Esophagus squamous epithelium (tissue), 5 donors: ENCODE measurements around the gene TCERG1L. TPM values are rescaled to one million over a fixed set of nuclear protein-coding genes. Genes with fewer than 3 reads are reported as not detected.
"Not testable (repeated sequence)": the region's sequence is repeated elsewhere in the genome, so short reads cannot be mapped to it uniquely, and the experiment has no call there.

Experiments used
- DNase-seq: peaks from one replicate; lab custom pipeline; 2025; lab: John Stamatoyannopoulos, UW
- H3K27ac ChIP-seq, 4 donors: fragments of 200-600 bp; sonication (generic); one replicate each; pipeline ENCODE4 v1.5.1; 2016 to 2019; ENCODE audit warnings: mild to moderate bottlenecking in 1 of 4
- H3K27me3 ChIP-seq, 4 donors: fragments of 200-600 bp; sonication (generic); 1 replicate in 3 of 4; 2 replicates in 1 of 4; pipeline versions ENCODE4 v1.5.1 to v1.6.0; 2017 to 2021; ENCODE audit warnings: antibody characterized with exemption in 1 of 4
- H3K36me3 ChIP-seq, 3 donors: fragments of 200-600 bp; sonication (generic); one replicate each; pipeline ENCODE4 v1.5.1; 2016 to 2019
- H3K4me1 ChIP-seq, 3 donors: fragments of 200-600 bp; sonication (generic); one replicate each; pipeline ENCODE4 v1.5.1; 2017 to 2019
- H3K4me3 ChIP-seq, 4 donors: fragments of 200-600 bp; sonication (generic); 1 replicate in 3 of 4; 2 replicates in 1 of 4; pipeline ENCODE4 v1.5.1; 2016 to 2019; ENCODE audit warnings: mild to moderate bottlenecking in 2 of 4, moderate library complexity in 1 of 4
- H3K9me3 ChIP-seq, 3 donors: fragments of 200-600 bp; sonication (generic); one replicate each; pipeline ENCODE4 v1.5.1; 2016 to 2019
- POLR2A ChIP-seq, 4 donors: fragments of 450-650 bp; IDR thresholded peaks; one replicate each; pipeline ENCODE4 v1.6.1; 2017; ENCODE audit warnings: antibody characterized with exemption in 4 of 4, mild to moderate bottlenecking in 4 of 4, moderate library complexity in 3 of 4
- WGBS, 2 donors: methylation state at CpG; one replicate each; pipeline ENCODE4 v1.1.5; 2018; 5-methylcytosine and 5-hydroxymethylcytosine counted together
- intact Hi-C: fragments of 100-400 bp; cut with DNase I; formaldehyde crosslinking; loops from one replicate; pipeline ENCODE4 v1.15.0; 2022
- total RNA-seq, 4 donors: library from RNA; depleted of rRNA; stranded (reverse); fragments of >200 nt; gene quantifications; one replicate each; pipeline ENCODE4 v1.1.0, GENCODE V29; 2016
- TF ChIP-seq, protein P1 (sequence below), 6 experiments: fragments of 450-650 bp in 4 of 6; fragments of 200-600 bp in 2 of 6; sonication (generic) in 2 of 6; IDR thresholded peaks; one replicate each; pipeline ENCODE4 v1.5.1; 2016 to 2019; ENCODE audit warnings: antibody characterized with exemption in 6 of 6, mild to moderate bottlenecking in 4 of 6, moderate library complexity in 4 of 6
- donor health status: DM: yes; HTN: yes; CAD: no.

The TCERG1L gene
- total RNA-seq, 4 donors from 2014 or later = 0.12 to 2.9 (median 0.48) TPM

DNA sequence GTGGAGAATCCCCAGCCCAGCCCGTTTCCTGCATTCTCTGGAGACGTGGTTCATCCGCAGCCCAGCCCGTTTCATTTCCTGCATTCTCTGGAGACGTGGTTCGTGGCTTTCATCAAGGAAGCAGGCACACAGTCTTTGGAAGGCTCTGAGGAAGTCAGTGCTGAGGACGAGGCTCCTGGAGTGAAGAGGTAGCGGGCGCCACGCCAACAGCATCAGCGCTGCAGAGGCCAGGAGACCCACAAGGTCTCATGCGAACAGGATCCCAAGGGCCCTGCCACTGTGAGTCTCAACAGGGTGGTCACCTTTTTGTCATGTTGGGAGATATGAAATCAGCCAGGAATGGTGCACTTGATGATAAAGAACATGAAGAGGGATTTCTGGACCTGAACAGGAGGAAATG lies 12.4 kb upstream of the TCERG1L start:
- Histone ChIP-seq H3K27ac (no peak overlapping the region), H3K4me1 (no peaks in the 10 kb centered on the region), H3K9me3 (no peaks in the 10 kb centered on the region), H3K4me3 (no peak overlapping the region), H3K27me3 (peaks cover 0 to 55% (median 2%) of the 10 kb centered on the region in 4 donors), H3K36me3 (no peaks in the 10 kb centered on the region)
- intact Hi-C loops = no loop called here
- DNase-seq = no peak
- WGBS, 2 donors = 37 to 64% methylated on average over 2 to 12 of the region's 12 CpGs
- no peak for TF ChIP-seq POLR2A (IDR thresholded peaks at IDR 0.05)
- TF ChIP-seq, protein P1, sequence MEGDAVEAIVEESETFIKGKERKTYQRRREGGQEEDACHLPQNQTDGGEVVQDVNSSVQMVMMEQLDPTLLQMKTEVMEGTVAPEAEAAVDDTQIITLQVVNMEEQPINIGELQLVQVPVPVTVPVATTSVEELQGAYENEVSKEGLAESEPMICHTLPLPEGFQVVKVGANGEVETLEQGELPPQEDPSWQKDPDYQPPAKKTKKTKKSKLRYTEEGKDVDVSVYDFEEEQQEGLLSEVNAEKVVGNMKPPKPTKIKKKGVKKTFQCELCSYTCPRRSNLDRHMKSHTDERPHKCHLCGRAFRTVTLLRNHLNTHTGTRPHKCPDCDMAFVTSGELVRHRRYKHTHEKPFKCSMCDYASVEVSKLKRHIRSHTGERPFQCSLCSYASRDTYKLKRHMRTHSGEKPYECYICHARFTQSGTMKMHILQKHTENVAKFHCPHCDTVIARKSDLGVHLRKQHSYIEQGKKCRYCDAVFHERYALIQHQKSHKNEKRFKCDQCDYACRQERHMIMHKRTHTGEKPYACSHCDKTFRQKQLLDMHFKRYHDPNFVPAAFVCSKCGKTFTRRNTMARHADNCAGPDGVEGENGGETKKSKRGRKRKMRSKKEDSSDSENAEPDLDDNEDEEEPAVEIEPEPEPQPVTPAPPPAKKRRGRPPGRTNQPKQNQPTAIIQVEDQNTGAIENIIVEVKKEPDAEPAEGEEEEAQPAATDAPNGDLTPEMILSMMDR (IDR thresholded peaks at IDR 0.05) = no peak

GRCh38 chr10:131323025-131323424 lies 11.5 kb upstream of the TCERG1L start:
- 48 to 51% methylated on average over 2 of the region's 2 CpGs for WGBS, 2 donors
- H3K27ac ChIP-seq = no peak overlapping the region
- no peak for DNase-seq
- intact Hi-C loops = no loop called here
- H3K4me1 ChIP-seq = no peaks in the 10 kb centered on the region
- no peak overlapping the region for H3K4me3 ChIP-seq
- H3K9me3 ChIP-seq = no peaks in the 10 kb centered on the region
- no peak for TF ChIP-seq POLR2A (IDR thresholded peaks at IDR 0.05)
- peaks cover 0 to 63% (median 2%) of the 10 kb centered on the region in 4 donors for H3K27me3 ChIP-seq
- H3K36me3 ChIP-seq = no peaks in the 10 kb centered on the region

DNA sequence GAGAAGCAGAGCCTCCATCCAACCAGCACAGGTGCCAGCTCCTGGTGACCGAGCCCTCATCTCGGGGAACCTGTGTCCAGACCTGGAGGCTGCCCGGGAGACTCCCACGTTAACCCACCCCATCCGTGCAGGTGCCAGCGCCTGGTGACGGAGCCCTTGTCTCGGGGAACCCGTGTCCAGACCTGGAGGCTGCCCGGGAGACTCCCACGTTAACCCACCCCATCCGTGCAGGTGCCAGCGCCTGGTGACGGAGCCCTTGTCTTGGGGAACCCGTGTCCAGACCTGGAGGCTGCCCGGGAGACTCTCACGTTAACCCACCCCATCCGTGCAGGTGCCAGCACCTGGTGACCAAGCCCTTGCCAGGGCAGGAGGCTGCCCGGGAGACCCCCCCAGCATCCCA lies 11.1 kb upstream of the TCERG1L start:
- H3K9me3 ChIP-seq, H3K4me3 ChIP-seq, DNase-seq, H3K27ac ChIP-seq, intact Hi-C loops, H3K36me3 ChIP-seq, H3K4me1 ChIP-seq: not testable (repeated sequence)
- WGBS, 2 donors = 80 to 84% methylated on average over 1 to 6 of the region's 19 CpGs
- H3K27me3 ChIP-seq = peaks cover 0 to 67% (median 2%) of the 10 kb centered on the region in 4 donors

GRCh38 chr10:131320860-131321604 lies 9.5 kb upstream of the TCERG1L start:
- WGBS, 2 donors = 34 to 46% methylated on average over 2 to 7 of the region's 15 CpGs
- peaks cover 0 to 81% (median 2%) of the 10 kb centered on the region in 4 donors for H3K27me3 ChIP-seq
- H3K36me3 ChIP-seq = no peaks in the 10 kb centered on the region
- no peak for DNase-seq
- H3K9me3 ChIP-seq = no peaks in the 10 kb centered on the region
- no peak overlapping the region for H3K4me3 ChIP-seq
- H3K4me1 ChIP-seq = no peaks in the 10 kb centered on the region
- intact Hi-C loops = no loop called here
- H3K27ac ChIP-seq = no peak overlapping the region
- no peak for TF ChIP-seq POLR2A (IDR thresholded peaks at IDR 0.05)
- TF ChIP-seq, protein P1 (IDR thresholded peaks at IDR 0.05) = no peak

GRCh38 chr10:131318814-131319213 lies 7.3 kb upstream of the TCERG1L start:
- WGBS, 2 donors = 69 to 72% methylated on average over 5 to 8 of the region's 8 CpGs
- Histone ChIP-seq H3K27me3 (peaks cover 0 to 83% (median 2%) of the 10 kb centered on the region in 4 donors), H3K4me1 (peaks cover 0 to 8% (median 0%) of the 10 kb centered on the region in 3 donors), H3K27ac (no peak overlapping the region), H3K4me3 (no peak overlapping the region), H3K9me3 (no peaks in the 10 kb centered on the region), H3K36me3 (no peaks in the 10 kb centered on the region)
- DNase-seq = no peak
- intact Hi-C loops = no loop called here
- TF ChIP-seq, protein P1 (IDR thresholded peaks at IDR 0.05) = no peak
- TF ChIP-seq POLR2A (IDR thresholded peaks at IDR 0.05) = no peak

- Histone ChIP-seq H3K4me1 (peaks cover 0 to 8% (median 0%) of the 10 kb centered on the region in 3 donors), H3K4me3 (no peak overlapping the region), H3K36me3 (no peaks in the 10 kb centered on the region), H3K27me3 (peaks cover 0 to 85% (median 2%) of the 10 kb centered on the region in 4 donors), H3K27ac (no peak overlapping the region), H3K9me3 (no peaks in the 10 kb centered on the region)
- intact Hi-C loops = no loop called here
- TF ChIP-seq, protein P1 (IDR thresholded peaks at IDR 0.05) = no peak
- TF ChIP-seq POLR2A (IDR thresholded peaks at IDR 0.05) = no peak
- DNase-seq = no peak
- 70 to 75% methylated on average over 9 to 10 of the region's 11 CpGs for WGBS, 2 donors
Measured at GRCh38 chr10:131318291-131318690, 6.8 kb upstream of the TCERG1L start.
